Ovary (tissue), 9 donors: ENCODE results near the gene AMPH. TPM values are rescaled to one million over a fixed set of nuclear protein-coding genes. Genes with fewer than 3 reads are reported as not detected.

Experiments used
- DNase-seq, 5 donors: peaks; one replicate each; pipeline ENCODE4 v3.0.0-alpha.2; 2019 to 2020
- H3K27ac ChIP-seq, 2 donors: fragments of 200-600 bp; one replicate each; pipeline versions ENCODE4 v1.5.1 to v1.8.0; 2019 to 2022
- H3K27me3 ChIP-seq: fragments of 200-600 bp; one replicate; pipeline ENCODE4 v1.8.0; 2022
- H3K36me3 ChIP-seq: fragments of 200-600 bp; sonication (generic); one replicate; pipeline ENCODE4 v1.5.1; 2019
- H3K4me1 ChIP-seq: one replicate; pipeline ENCODE4 v1.8.1; 2013; ENCODE audit warnings: mild to moderate bottlenecking, moderate library complexity; ENCODE audit not compliant: insufficient read depth
- H3K4me3 ChIP-seq: fragments of 200-600 bp; sonication (generic); one replicate; pipeline ENCODE4 v1.5.1; 2017
- H3K9me3 ChIP-seq, 2 donors: fragments of 200-600 bp in 1 of 2; sonication (generic) in 1 of 2; one replicate each; pipeline versions ENCODE4 v1.5.1 to v1.8.1; 2013 to 2019; ENCODE audit warnings: mild to moderate bottlenecking in 1 of 2, moderate library complexity in 1 of 2
- EP300 ChIP-seq: sonication (generic); formaldehyde crosslinking; IDR thresholded peaks from one replicate; pipeline ENCODE4 v1.6.1; 2017; ENCODE audit warnings: antibody characterized with exemption
- POLR2A ChIP-seq: fragments of 450-650 bp; IDR thresholded peaks from one replicate; pipeline ENCODE4 v1.6.1; 2017; ENCODE audit warnings: antibody characterized with exemption, mild to moderate bottlenecking, moderate library complexity
- WGBS, 3 donors: extraction: QIAGEN DNeasy Blood & Tissue Kit in 1 of 3; methylation state at CpG; one replicate each; pipeline versions ENCODE4 v1.1.5 to v1.1.7; 2013 to 2017; 5-methylcytosine and 5-hydroxymethylcytosine counted together
- intact Hi-C, 4 donors: fragments of 100-400 bp; cut with DNase I; formaldehyde crosslinking; loops; one replicate each; pipeline versions ENCODE4 v1.11.0 to v1.15.1; 2022 to 2023
- polyA plus RNA-seq, 2 donors: library from polyadenylated mRNA; stranded (reverse); fragments of 200-250 nt in 1 of 2; fragments of 350-450 nt in 1 of 2; fragmentation: Illumina TruSeq in 1 of 2; extraction: RNeasy Lipid Tissue Mini Kit (QIAGEN cat#74804) in 1 of 2; gene quantifications; one replicate each; pipeline ENCODE4 v1.2.3, GENCODE V29; 2013 to 2014
- total RNA-seq, 7 donors: library from RNA; depleted of rRNA in 2 of 7; stranded (reverse); fragments of >200 nt in 2 of 7; fragmentation: NEBNext Ultra II Directional in 3 of 7; extraction: Animal tissue kit (Norgen Biotek cat#: 25700) in 3 of 7; gene quantifications; one replicate each; pipeline versions ENCODE4 v1.1.0 to v1.2.4, GENCODE V29; 2016 to 2023
- TF ChIP-seq, protein P1 (sequence below), 3 donors: fragments of 450-650 bp in 2 of 3; fragments of 200-600 bp in 1 of 3; IDR thresholded peaks; one replicate each; pipeline versions ENCODE4 v1.5.1 to v1.8.0; 2016 to 2022; ENCODE audit warnings: antibody characterized with exemption in 3 of 3, mild to moderate bottlenecking in 1 of 3
- donor health status: DM: no; HTN: no; CAD: no; lungs with moderate emphysema.
- donor health status: DM: no; HTN: no; CAD: no.
- donor health status: Bipolar disorder and iron deficiency.
- donor health status: DM: yes; HTN: yes; CAD: no.
- donor health status: DM: no; HTN: no; CAD: no.
- donor health status: DM: yes; HTN: yes; CAD: no.

Gene AMPH
- total and polyA plus RNA-seq, 9 donors = 0.10 to 4.6 (median 0.83) TPM

DNA sequence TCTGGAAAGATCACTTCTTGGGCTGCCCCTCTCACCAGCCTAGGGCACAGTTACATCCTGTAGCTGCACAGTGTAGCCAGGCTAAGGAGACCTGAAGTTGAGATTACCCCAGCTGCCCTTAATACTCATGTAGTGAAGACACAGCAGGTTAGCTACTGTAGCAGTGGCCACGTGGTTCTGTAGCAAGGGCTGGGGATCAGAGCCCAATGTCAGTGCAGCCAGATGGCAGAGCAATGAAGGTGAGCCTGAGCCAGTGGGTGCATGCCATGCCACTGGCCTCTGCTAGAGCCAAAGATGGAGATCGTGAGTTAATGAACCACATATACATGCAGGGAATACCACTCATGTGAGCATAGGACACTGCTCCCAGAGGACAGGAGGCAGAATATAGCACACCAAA lies 15.5 kb downstream of the AMPH start:
- Histone ChIP-seq H3K27me3 (no peaks in the 10 kb centered on the region), H3K4me3 (no peak overlapping the region), H3K4me1 (no peaks in the 10 kb centered on the region), H3K27ac (no peak overlapping the region), H3K9me3 (no peaks in the 10 kb centered on the region), H3K36me3 (no peaks in the 10 kb centered on the region)
- TF ChIP-seq, protein P1, sequence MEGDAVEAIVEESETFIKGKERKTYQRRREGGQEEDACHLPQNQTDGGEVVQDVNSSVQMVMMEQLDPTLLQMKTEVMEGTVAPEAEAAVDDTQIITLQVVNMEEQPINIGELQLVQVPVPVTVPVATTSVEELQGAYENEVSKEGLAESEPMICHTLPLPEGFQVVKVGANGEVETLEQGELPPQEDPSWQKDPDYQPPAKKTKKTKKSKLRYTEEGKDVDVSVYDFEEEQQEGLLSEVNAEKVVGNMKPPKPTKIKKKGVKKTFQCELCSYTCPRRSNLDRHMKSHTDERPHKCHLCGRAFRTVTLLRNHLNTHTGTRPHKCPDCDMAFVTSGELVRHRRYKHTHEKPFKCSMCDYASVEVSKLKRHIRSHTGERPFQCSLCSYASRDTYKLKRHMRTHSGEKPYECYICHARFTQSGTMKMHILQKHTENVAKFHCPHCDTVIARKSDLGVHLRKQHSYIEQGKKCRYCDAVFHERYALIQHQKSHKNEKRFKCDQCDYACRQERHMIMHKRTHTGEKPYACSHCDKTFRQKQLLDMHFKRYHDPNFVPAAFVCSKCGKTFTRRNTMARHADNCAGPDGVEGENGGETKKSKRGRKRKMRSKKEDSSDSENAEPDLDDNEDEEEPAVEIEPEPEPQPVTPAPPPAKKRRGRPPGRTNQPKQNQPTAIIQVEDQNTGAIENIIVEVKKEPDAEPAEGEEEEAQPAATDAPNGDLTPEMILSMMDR (IDR thresholded peaks at IDR 0.05) = no peak
- no peak for TF ChIP-seq POLR2A
- no peak for TF ChIP-seq EP300
- DNase-seq = no peak
- intact Hi-C loops = no loop called here
- WGBS, 3 donors = 58 to 73% (median 71%) methylated on average over 2 of the region's 2 CpGs

GRCh38 chr7:38607466-38607865 lies 23.7 kb downstream of the AMPH start:
- Histone ChIP-seq H3K36me3 (no peaks in the 10 kb centered on the region), H3K4me1 (no peaks in the 10 kb centered on the region), H3K4me3 (no peak overlapping the region), H3K9me3 (no peaks in the 10 kb centered on the region), H3K27me3 (no peaks in the 10 kb centered on the region), H3K27ac (no peak overlapping the region)
- TF ChIP-seq EP300 (no peak), POLR2A (no peak)
- TF ChIP-seq, protein P1 (IDR thresholded peaks at IDR 0.05) = no peak
- WGBS, 3 donors = 94 to 95% (median 95%) methylated on average over 2 of the region's 2 CpGs
- no peak for DNase-seq
- intact Hi-C loops = no loop called here

- H3K4me1 ChIP-seq = no peaks in the 10 kb centered on the region
- intact Hi-C loops = no loop called here
- TF ChIP-seq EP300 (no peak), POLR2A (no peak)
- TF ChIP-seq, protein P1 (IDR thresholded peaks at IDR 0.05) = no peak
- no peak for DNase-seq
- no peak overlapping the region for H3K27ac ChIP-seq
- no peaks in the 10 kb centered on the region for H3K36me3 ChIP-seq
- no peaks in the 10 kb centered on the region for H3K9me3 ChIP-seq
- H3K27me3 ChIP-seq = no peaks in the 10 kb centered on the region
- WGBS, 3 donors = 88 to 92% (median 89%) methylated on average over 3 of the region's 3 CpGs
- H3K4me3 ChIP-seq = no peak overlapping the region
Measured at GRCh38 chr7:38600741-38601140, 30.4 kb downstream of the AMPH start.

- DNase-seq = no peak
- Histone ChIP-seq H3K9me3 (no peaks in the 10 kb centered on the region), H3K4me1 (no peaks in the 10 kb centered on the region), H3K4me3 (no peak overlapping the region), H3K27ac (no peak overlapping the region), H3K36me3 (no peaks in the 10 kb centered on the region), H3K27me3 (no peaks in the 10 kb centered on the region)
- 60 to 71% (median 69%) methylated on average over 4 of the region's 4 CpGs for WGBS, 3 donors
- no peak for TF ChIP-seq EP300
- no peak for TF ChIP-seq POLR2A
- TF ChIP-seq, protein P1 (IDR thresholded peaks at IDR 0.05) = no peak
- intact Hi-C loops = no loop called here
Measured at GRCh38 chr7:38594949-38595348, 36.2 kb downstream of the AMPH start.
